ENCODE data around the gene HOXD10.
A peak's percentile ranks its signal among the peaks of the same experiment; 100 is the strongest.

HOXD10 gene

GRCh38 chr2:176084611-176085119 lies 31.9 kb upstream of the HOXD10 start:
- Histone ChIP-seq H3K27me3 (ENCODE audit: insufficient read depth, poor library complexity, severe bottlenecking) (peaks cover 87% of the 10 kb centered on the region), H3K27ac (replicated peaks) (no peak overlapping the region), H3K4me3 (replicated peaks; ENCODE audit: insufficient read depth, low read length) (no peak overlapping the region)
- no peak for DNase-seq (ENCODE audit: low read depth in 1 of 2, low spot score in 1 of 2)
- TF ChIP-seq CTCF (IDR thresholded peaks at IDR 0.05; ENCODE audit: insufficient read depth, low read length): no peak
- TF ChIP-seq, protein P1, sequence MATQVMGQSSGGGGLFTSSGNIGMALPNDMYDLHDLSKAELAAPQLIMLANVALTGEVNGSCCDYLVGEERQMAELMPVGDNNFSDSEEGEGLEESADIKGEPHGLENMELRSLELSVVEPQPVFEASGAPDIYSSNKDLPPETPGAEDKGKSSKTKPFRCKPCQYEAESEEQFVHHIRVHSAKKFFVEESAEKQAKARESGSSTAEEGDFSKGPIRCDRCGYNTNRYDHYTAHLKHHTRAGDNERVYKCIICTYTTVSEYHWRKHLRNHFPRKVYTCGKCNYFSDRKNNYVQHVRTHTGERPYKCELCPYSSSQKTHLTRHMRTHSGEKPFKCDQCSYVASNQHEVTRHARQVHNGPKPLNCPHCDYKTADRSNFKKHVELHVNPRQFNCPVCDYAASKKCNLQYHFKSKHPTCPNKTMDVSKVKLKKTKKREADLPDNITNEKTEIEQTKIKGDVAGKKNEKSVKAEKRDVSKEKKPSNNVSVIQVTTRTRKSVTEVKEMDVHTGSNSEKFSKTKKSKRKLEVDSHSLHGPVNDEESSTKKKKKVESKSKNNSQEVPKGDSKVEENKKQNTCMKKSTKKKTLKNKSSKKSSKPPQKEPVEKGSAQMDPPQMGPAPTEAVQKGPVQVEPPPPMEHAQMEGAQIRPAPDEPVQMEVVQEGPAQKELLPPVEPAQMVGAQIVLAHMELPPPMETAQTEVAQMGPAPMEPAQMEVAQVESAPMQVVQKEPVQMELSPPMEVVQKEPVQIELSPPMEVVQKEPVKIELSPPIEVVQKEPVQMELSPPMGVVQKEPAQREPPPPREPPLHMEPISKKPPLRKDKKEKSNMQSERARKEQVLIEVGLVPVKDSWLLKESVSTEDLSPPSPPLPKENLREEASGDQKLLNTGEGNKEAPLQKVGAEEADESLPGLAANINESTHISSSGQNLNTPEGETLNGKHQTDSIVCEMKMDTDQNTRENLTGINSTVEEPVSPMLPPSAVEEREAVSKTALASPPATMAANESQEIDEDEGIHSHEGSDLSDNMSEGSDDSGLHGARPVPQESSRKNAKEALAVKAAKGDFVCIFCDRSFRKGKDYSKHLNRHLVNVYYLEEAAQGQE (IDR thresholded peaks at IDR 0.05; ENCODE audit: insufficient replicate concordance, low read depth): no peak
- no peak for TF ChIP-seq GABPA (IDR thresholded peaks at IDR 0.05; ENCODE audit: low read depth)
- TF ChIP-seq POLR2AphosphoS5 (IDR thresholded peaks at IDR 0.05; ENCODE audit: low read depth): no peak
- TF ChIP-seq SPI1 (IDR thresholded peaks at IDR 0.05; ENCODE audit: borderline replicate concordance, low read depth): no peak

- no peak for DNase-seq (ENCODE audit: low read depth in 1 of 2, low spot score in 1 of 2)
- TF ChIP-seq GABPA (IDR thresholded peaks at IDR 0.05; ENCODE audit: low read depth): no peak
- TF ChIP-seq, protein P1 (IDR thresholded peaks at IDR 0.05; ENCODE audit: insufficient replicate concordance, low read depth): no peak
- TF ChIP-seq POLR2AphosphoS5 (IDR thresholded peaks at IDR 0.05; ENCODE audit: low read depth): no peak
- no peak for TF ChIP-seq SPI1 (IDR thresholded peaks at IDR 0.05; ENCODE audit: borderline replicate concordance, low read depth)
- TF ChIP-seq CTCF (IDR thresholded peaks at IDR 0.05; ENCODE audit: insufficient read depth, low read length): no peak
- Histone ChIP-seq H3K27ac (replicated peaks) (no peak overlapping the region), H3K27me3 (ENCODE audit: insufficient read depth, poor library complexity, severe bottlenecking) (peaks cover 93% of the 10 kb centered on the region), H3K4me3 (replicated peaks; ENCODE audit: insufficient read depth, low read length) (no peak overlapping the region)
Observed at GRCh38 chr2:176085120-176085788, 31.3 kb upstream of the HOXD10 start.

GRCh38 chr2:176085861-176086771 lies 30.5 kb upstream of the HOXD10 start:
- peaks cover 96% of the 10 kb centered on the region for H3K27me3 ChIP-seq (ENCODE audit: insufficient read depth, poor library complexity, severe bottlenecking)
- no peak overlapping the region for H3K27ac ChIP-seq (replicated peaks)
- TF ChIP-seq GABPA (IDR thresholded peaks at IDR 0.05; ENCODE audit: low read depth): no peak
- TF ChIP-seq, protein P1 (IDR thresholded peaks at IDR 0.05; ENCODE audit: insufficient replicate concordance, low read depth): no peak
- TF ChIP-seq CTCF (IDR thresholded peaks at IDR 0.05; ENCODE audit: insufficient read depth, low read length): no peak
- TF ChIP-seq POLR2AphosphoS5 (IDR thresholded peaks at IDR 0.05; ENCODE audit: low read depth): no peak
- no peak for TF ChIP-seq SPI1 (IDR thresholded peaks at IDR 0.05; ENCODE audit: borderline replicate concordance, low read depth)
- DNase-seq (ENCODE audit: low read depth in 1 of 2, low spot score in 1 of 2): peak in 1 of 2 experiments; percentile 43
- H3K4me3 ChIP-seq (replicated peaks; ENCODE audit: insufficient read depth, low read length): no peak overlapping the region

Data from HL-60 (cell line).